ENCODE data around the gene ADAM12. TPM values are rescaled to one million over a fixed set of nuclear protein-coding genes. Genes with fewer than 3 reads are reported as not detected.

The ADAM12 gene
- total RNA-seq, 1 donor from 2014 or later, result 3.7 TPM

GRCh38 chr10:126204320-126204719, 184.0 kb downstream of the ADAM12 start:
- H3K9me3 ChIP-seq, result no peaks in the 10 kb centered on the region
- H3K27me3 ChIP-seq, result no peaks in the 10 kb centered on the region
- peaks cover 6% of the 10 kb centered on the region for H3K4me1 ChIP-seq
- TF ChIP-seq POLR2AphosphoS5 (IDR thresholded peaks at IDR 0.05; ENCODE audit: insufficient read depth in 1 of 2, low read depth in 1 of 2) (no peak), POLR2A (IDR thresholded peaks at IDR 0.05) (no peak), CTCF (IDR thresholded peaks at IDR 0.05) (no peak)
- DNase-seq (ENCODE audit: extremely low spot score in 2 of 2), result no peak
- intact Hi-C loops (cut with DNase I), result no loop called here
- no peak overlapping the region for H3K4me3 ChIP-seq
- no peak overlapping the region for H3K27ac ChIP-seq
- no peaks in the 10 kb centered on the region for H3K36me3 ChIP-seq

DNA sequence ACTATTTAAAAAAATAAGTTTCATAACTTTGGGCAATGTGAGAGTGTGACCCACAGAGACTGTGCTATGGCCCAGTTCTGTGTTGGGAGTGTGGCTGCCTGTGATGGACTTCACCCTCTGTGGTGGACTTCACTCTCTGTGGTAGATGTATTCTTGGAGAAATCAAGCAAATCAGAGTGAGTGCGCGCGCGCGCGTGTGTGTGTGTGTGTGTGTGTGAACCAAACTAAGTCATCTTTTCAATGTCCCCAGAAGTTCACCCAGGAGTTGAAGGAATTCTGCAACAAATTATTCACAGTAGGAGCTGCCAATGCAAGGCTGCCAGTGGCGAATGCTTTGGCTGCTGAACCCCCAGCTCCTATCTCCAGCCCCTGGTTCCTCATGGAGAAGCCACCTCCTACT, 184.5 kb downstream of the ADAM12 start:
- Histone ChIP-seq H3K4me1 (peaks cover 6% of the 10 kb centered on the region), H3K9me3 (no peaks in the 10 kb centered on the region), H3K27ac (no peak overlapping the region), H3K4me3 (no peak overlapping the region), H3K36me3 (no peaks in the 10 kb centered on the region), H3K27me3 (no peaks in the 10 kb centered on the region)
- intact Hi-C loops (cut with DNase I), result no loop called here
- TF ChIP-seq CTCF (IDR thresholded peaks at IDR 0.05) (no peak), POLR2AphosphoS5 (IDR thresholded peaks at IDR 0.05; ENCODE audit: insufficient read depth in 1 of 2, low read depth in 1 of 2) (no peak), POLR2A (IDR thresholded peaks at IDR 0.05) (no peak)
- DNase-seq (ENCODE audit: extremely low spot score in 2 of 2), result no peak

GRCh38 chr10:126201603-126202002, 186.7 kb downstream of the ADAM12 start:
- Histone ChIP-seq H3K9me3 (no peaks in the 10 kb centered on the region), H3K4me1 (no peaks in the 10 kb centered on the region), H3K27ac (no peak overlapping the region), H3K27me3 (no peaks in the 10 kb centered on the region), H3K4me3 (no peak overlapping the region), H3K36me3 (no peaks in the 10 kb centered on the region)
- no peak for DNase-seq (ENCODE audit: extremely low spot score in 2 of 2)
- no peak for TF ChIP-seq CTCF (IDR thresholded peaks at IDR 0.05)
- TF ChIP-seq POLR2AphosphoS5 (IDR thresholded peaks at IDR 0.05; ENCODE audit: insufficient read depth in 1 of 2, low read depth in 1 of 2), result no peak
- TF ChIP-seq POLR2A (IDR thresholded peaks at IDR 0.05), result no peak
- intact Hi-C loops (cut with DNase I), result no loop called here

DNA sequence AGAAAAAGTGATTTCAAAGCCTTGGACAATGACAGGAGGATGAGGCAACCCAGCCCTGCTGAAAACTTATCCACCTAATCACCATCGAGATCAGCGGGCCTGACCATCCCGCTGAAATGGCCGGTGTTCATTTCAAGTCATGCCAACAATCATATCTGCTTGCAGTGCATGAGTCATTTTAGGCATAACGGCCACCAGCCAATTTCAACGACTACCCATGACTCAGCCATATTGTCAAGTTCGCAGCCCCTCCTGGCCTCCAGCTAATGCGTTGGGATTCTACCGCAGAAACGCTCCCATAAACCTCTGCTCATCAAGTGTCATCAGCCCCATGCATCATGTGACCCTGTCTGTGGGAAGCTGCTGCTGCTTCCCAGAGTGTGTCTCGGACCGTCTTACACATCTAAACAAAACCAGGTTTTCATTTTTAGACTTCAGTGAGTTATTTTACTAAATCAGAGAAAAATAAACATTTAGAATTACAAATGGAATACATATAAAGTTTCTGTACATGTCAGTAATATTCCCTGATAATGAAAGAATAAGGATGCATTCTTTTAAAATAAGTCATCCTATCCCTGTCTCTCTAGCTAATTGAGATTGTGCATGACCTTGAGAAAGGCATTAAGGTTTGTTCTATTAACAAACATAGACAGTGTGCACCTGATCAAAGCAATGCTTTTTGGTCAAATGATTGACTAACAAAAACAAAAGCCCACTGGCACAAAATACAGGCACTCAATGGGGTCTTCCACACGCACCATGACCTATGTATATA, 188.9 kb downstream of the ADAM12 start:
- Histone ChIP-seq H3K27me3 (no peaks in the 10 kb centered on the region), H3K27ac (no peak overlapping the region), H3K9me3 (no peaks in the 10 kb centered on the region), H3K4me1 (no peaks in the 10 kb centered on the region), H3K36me3 (no peaks in the 10 kb centered on the region), H3K4me3 (no peak overlapping the region)
- intact Hi-C loops (cut with DNase I), result no loop called here
- TF ChIP-seq CTCF (IDR thresholded peaks at IDR 0.05) (no peak), POLR2A (IDR thresholded peaks at IDR 0.05) (no peak), POLR2AphosphoS5 (IDR thresholded peaks at IDR 0.05; ENCODE audit: insufficient read depth in 1 of 2, low read depth in 1 of 2) (no peak)
- no peak for DNase-seq (ENCODE audit: extremely low spot score in 2 of 2)

- Histone ChIP-seq H3K9me3 (no peaks in the 10 kb centered on the region), H3K27ac (no peak overlapping the region), H3K27me3 (no peaks in the 10 kb centered on the region), H3K36me3 (no peaks in the 10 kb centered on the region), H3K4me3 (no peak overlapping the region), H3K4me1 (no peaks in the 10 kb centered on the region)
- intact Hi-C loops (cut with DNase I), result no loop called here
- no peak for DNase-seq (ENCODE audit: extremely low spot score in 2 of 2)
- TF ChIP-seq POLR2AphosphoS5 (IDR thresholded peaks at IDR 0.05; ENCODE audit: insufficient read depth in 1 of 2, low read depth in 1 of 2), result no peak
- no peak for TF ChIP-seq CTCF (IDR thresholded peaks at IDR 0.05)
- TF ChIP-seq POLR2A (IDR thresholded peaks at IDR 0.05), result no peak
Observed at GRCh38 chr10:126198681-126199080, 189.6 kb downstream of the ADAM12 start.
